ENCODE measurements around the gene SHANK2.
"Not testable (repeated sequence)": the region's sequence is repeated elsewhere in the genome, so short reads cannot be mapped to it uniquely, and the experiment has no call there.

Gene SHANK2

GRCh38 chr11:71245601-71246391 is 6.6 kb downstream of the SHANK2 start:
- DNase-seq (ENCODE audit: low spot score) = no peak

GRCh38 chr11:71244116-71244810 is 8.1 kb downstream of the SHANK2 start:
- DNase-seq (ENCODE audit: low spot score) = no peak

GRCh38 chr11:71242391-71242790 is 10.0 kb downstream of the SHANK2 start:
- DNase-seq (ENCODE audit: low spot score) = no peak

GRCh38 chr11:71241721-71242259 is 10.6 kb downstream of the SHANK2 start:
- DNase-seq (ENCODE audit: low spot score) = no peak

GRCh38 chr11:71240865-71241691 is 11.3 kb downstream of the SHANK2 start:
- DNase-seq (ENCODE audit: low spot score) = no peak

GRCh38 chr11:71240061-71240690 is 12.2 kb downstream of the SHANK2 start:
- DNase-seq (ENCODE audit: low spot score) = no peak

- no peak for DNase-seq (ENCODE audit: low spot score)
Measured at GRCh38 chr11:71239581-71239980, 12.8 kb downstream of the SHANK2 start.

GRCh38 chr11:71238941-71239340 is 13.4 kb downstream of the SHANK2 start:
- DNase-seq (ENCODE audit: low spot score) = no peak

GRCh38 chr11:71238285-71238875 is 14.0 kb downstream of the SHANK2 start:
- DNase-seq (ENCODE audit: low spot score) = no peak

GRCh38 chr11:71237853-71238252 is 14.5 kb downstream of the SHANK2 start:
- DNase-seq (ENCODE audit: low spot score) = no peak

- no peak for DNase-seq (ENCODE audit: low spot score)
Measured at GRCh38 chr11:71236836-71237475, 15.4 kb downstream of the SHANK2 start.

- DNase-seq (ENCODE audit: low spot score) = no peak
Measured at GRCh38 chr11:71235719-71236118, 16.7 kb downstream of the SHANK2 start.

- not testable (repeated sequence) for DNase-seq (ENCODE audit: low spot score)
Measured at GRCh38 chr11:71233896-71234852, 18.2 kb downstream of the SHANK2 start.

GRCh38 chr11:71232364-71232763 is 20.0 kb downstream of the SHANK2 start:
- no peak for DNase-seq (ENCODE audit: low spot score)

- no peak for DNase-seq (ENCODE audit: low spot score)
Measured at GRCh38 chr11:71228961-71229360, 23.4 kb downstream of the SHANK2 start.

- DNase-seq (ENCODE audit: low spot score) = no peak
Measured at GRCh38 chr11:71227058-71227659, 25.2 kb downstream of the SHANK2 start.

GRCh38 chr11:71223671-71224660 is 28.4 kb downstream of the SHANK2 start:
- DNase-seq (ENCODE audit: low spot score) = no peak

GRCh38 chr11:71223081-71223405 is 29.3 kb downstream of the SHANK2 start:
- DNase-seq (ENCODE audit: low spot score) = no peak
